ENCODE measurements around the gene FCN3.

FCN3 gene

DNA sequence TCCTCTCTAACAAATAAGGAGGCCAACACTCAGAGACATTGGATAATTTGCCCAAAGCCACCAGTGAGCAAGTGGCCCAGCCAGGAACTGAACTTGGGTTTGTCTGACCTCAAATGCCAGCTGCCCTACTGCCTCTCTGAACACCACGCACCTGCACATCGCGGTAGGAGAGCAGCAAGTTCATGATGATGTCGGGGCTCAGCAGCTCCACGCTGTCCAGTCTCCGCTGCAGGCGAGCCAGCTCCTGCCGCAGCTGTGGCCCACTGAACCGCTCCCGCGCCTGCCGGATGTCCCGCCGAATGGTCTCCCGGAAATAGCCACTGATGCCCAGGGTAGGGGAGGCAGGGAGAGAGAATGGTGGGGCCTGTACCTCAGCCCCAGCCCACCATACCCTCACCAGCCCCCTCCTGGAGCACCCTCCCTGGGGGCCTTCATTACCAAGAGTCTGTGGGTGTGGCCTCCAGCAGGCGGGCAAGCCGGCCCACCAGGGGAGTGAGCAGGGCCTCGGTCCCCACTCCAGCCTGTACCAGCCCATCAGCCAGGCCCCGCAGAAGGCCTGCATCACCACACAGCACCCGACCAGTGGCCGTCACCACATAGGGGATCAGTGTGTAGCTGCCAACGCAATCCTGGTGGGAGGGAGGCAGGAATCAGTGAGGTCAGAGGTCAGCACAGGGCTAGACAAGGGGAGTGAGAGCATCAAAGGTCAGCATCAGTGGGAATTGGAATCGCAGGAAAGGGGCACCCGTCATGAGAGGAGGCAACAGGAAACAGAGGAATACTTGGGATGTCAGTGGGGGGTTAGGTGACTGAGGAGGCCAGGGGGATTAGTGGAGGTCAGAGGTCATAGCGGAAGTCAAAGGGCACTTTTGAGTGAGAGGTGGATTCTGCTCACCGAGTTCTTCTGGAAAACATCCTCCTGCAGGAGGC, 10.6 kb downstream of the FCN3 start:
- TF ChIP-seq CTCF (IDR thresholded peaks at IDR 0.05; ENCODE audit: borderline replicate concordance, control extremely low read depth, extremely low read depth, insufficient read depth, missing control alignments) = no peak
- in situ Hi-C loops (cut with MboI; ENCODE audit: low sequenced_read_pairs, unreplicated experiment) = no loop called here
- DNase-seq (ENCODE audit: low spot score) = no peak

DNA sequence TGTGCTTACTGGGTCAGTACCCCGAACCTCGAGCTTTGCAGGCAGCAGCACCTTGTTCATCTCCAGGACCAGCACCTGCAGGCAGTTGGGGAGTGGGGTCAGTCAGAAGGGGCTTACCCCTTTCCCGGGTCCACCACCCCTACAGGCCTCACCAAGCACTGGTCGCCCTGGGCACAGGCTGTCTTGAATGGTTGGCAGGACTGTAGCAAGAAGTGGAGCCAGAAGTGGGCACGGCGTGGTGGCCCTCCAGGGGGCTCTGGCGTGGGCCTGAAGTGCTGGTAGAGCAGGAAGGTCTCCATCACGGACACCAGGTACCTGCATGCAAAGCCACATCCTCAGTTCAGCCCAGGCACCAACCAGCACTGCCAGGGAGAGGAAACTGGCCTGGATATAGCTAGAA, 13.1 kb downstream of the FCN3 start:
- TF ChIP-seq CTCF (IDR thresholded peaks at IDR 0.05; ENCODE audit: borderline replicate concordance, control extremely low read depth, extremely low read depth, insufficient read depth, missing control alignments) = no peak
- no peak for DNase-seq (ENCODE audit: low spot score)
- in situ Hi-C loops (cut with MboI; ENCODE audit: low sequenced_read_pairs, unreplicated experiment) = no loop called here

DNA sequence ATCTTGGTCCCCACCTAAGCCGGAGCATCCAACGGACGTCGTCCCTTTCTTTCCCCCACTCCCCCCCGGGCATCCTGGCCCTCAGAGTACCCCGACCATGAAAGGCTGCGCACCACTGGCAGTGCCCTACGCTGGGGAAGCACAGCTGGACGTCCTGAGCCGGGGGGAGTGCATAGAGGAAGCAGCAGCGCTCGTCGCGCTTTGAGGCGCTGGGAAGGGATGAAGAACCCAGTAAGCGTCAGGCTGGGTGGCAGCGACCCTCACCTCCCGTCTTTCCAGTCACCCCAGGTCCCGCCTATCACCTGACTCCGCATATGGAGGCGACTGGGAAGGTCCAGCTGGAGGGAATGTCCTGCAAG, 13.6 kb downstream of the FCN3 start:
- in situ Hi-C loops (cut with MboI; ENCODE audit: low sequenced_read_pairs, unreplicated experiment) = no loop called here
- no peak for DNase-seq (ENCODE audit: low spot score)
- no peak for TF ChIP-seq CTCF (IDR thresholded peaks at IDR 0.05; ENCODE audit: borderline replicate concordance, control extremely low read depth, extremely low read depth, insufficient read depth, missing control alignments)

DNA sequence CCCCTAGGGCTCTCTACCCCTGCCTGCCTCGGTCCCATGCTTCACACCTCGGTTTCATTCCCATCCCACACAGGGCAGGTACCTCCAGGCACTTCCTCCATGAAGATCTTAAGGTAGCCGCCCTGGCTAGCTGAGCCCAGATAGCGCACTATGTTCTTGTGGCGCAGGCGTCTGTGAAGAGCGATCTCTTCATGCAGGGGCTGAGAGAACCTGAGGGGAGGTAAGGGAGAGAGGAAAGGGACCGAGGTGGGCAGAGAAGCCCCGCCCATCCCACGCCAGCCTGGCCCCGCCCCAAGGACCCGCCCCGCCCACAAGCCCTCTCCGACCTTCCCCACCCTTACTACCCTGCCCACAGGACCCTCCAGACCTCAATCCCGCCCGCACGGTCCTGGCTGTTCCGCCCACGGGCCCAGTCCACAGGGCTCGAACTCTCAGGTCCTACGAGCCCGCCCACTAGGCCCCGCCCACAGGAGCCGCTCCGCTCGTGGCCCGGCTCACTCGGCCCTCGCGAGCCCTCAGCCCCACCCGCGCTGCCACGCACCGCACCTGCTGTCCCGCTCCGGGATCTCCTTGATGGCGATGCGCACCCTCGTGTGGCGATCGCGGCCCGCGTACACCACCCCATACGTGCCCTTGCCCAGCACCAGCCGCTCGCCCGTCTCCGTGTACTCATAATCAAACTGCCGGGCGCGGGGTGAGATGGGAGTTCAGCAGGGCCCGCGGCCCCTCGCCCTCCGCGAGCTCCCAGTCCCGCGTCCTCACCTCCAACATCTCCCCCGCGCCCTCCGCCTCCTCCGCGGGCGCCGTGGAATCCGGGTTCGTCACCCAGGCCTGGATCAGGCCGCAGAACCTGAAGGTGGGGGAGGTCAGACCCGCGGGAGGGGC, 14.2 kb downstream of the FCN3 start:
- in situ Hi-C loops (cut with MboI; ENCODE audit: low sequenced_read_pairs, unreplicated experiment) = no loop called here
- TF ChIP-seq CTCF (IDR thresholded peaks at IDR 0.05; ENCODE audit: borderline replicate concordance, control extremely low read depth, extremely low read depth, insufficient read depth, missing control alignments) = no peak
- peak; percentile 75 for DNase-seq (ENCODE audit: low spot score)

DNA sequence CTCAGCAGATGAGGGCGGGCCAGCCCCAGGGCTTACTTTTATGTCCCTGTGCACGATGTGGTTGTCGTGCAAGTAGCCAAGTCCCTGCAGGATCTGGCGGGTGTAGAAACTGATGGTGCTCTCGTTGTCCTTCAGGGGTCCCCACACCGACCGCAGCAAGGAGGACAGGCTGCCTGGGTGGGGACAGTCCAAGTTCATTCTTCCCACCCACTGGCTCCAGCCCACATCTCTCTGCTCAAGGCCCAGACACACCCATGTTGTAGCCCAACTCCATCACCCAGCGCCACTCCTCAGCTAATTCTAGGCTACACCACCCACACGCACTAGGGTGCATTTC, 14.8 kb downstream of the FCN3 start:
- TF ChIP-seq CTCF (IDR thresholded peaks at IDR 0.05; ENCODE audit: borderline replicate concordance, control extremely low read depth, extremely low read depth, insufficient read depth, missing control alignments) = no peak
- no peak for DNase-seq (ENCODE audit: low spot score)
- in situ Hi-C loops (cut with MboI; ENCODE audit: low sequenced_read_pairs, unreplicated experiment) = no loop called here

DNA sequence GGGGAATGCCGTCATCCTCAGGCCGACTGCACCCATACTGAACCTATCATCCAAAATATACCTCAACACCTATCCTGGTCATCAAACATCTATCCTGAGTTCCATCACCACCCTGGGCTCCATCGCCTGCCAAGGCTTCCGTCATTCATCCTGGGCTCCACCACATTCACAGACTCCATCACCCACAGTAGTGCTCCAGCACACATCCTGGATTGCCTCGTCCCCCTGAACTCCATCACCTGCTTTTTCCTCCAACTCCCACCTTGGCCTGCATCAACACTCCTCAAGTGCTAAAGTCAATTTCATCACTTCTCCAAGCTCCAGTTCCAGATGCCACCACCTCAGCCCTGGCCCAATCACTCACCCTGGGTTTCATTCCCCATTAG, 15.7 kb downstream of the FCN3 start:
- in situ Hi-C loops (cut with MboI; ENCODE audit: low sequenced_read_pairs, unreplicated experiment) = no loop called here
- no peak for DNase-seq (ENCODE audit: low spot score)
- TF ChIP-seq CTCF (IDR thresholded peaks at IDR 0.05; ENCODE audit: borderline replicate concordance, control extremely low read depth, extremely low read depth, insufficient read depth, missing control alignments) = no peak
